SK-N-SH (cell line): ENCODE data around the gene TLNRD1. TPM values are rescaled to one million over a fixed set of nuclear protein-coding genes. Genes with fewer than 3 reads are reported as not detected.

Source experiments
- CTCF ChIA-PET: fragments of 300-600, 350-600 bp; formaldehyde crosslinking; extraction: SDS; loops from one replicate; lab custom pipeline; 2021; lab: Yijun Ruan, JAX
- POLR2A ChIA-PET: fragments of 350-600 bp; sonication (Branson Sonifier 250); formaldehyde crosslinking; extraction: SDS; loops from one replicate; lab custom pipeline; 2020; ENCODE audit warnings: antibody characterized with exemption, inconsistent platforms; lab: Yijun Ruan, JAX
- DNase-seq: peaks from one replicate; pipeline ENCODE4 v3.0.0; 2012
- H2AFZ ChIP-seq: fragments of 200-600 bp; sonication (generic); 2 replicates; pipeline ENCODE4 v1.8.1; 2016; ENCODE audit warnings: antibody characterized with exemption, mild to moderate bottlenecking, low read depth
- H3F3A ChIP-seq: fragments of 200-600 bp; sonication (generic); replicated peaks from 2 replicates; pipeline ENCODE3; 2016; ENCODE audit warnings: antibody characterized with exemption, mild to moderate bottlenecking; ENCODE audit not compliant: insufficient read depth
- H3K27ac ChIP-seq, 2 experiments: fragments of 200-500 bp in 1 of 2; fragments of 200-600 bp in 1 of 2; sonication (Bioruptor generic) in 1 of 2; sonication (generic), shearing (Covaris generic) in 1 of 2; 2 replicates each; pipeline versions ENCODE4 v1.5.1 to v1.6.1; 2014 to 2016; ENCODE audit warnings: low read depth in 2 of 2, inconsistent platforms in 1 of 2, low read length in 1 of 2, mild to moderate bottlenecking in 1 of 2, mixed read lengths in 1 of 2
- H3K27me3 ChIP-seq: fragments of 200-600 bp; sonication (generic), shearing (Covaris generic); 2 replicates; pipeline ENCODE4 v1.6.1; 2016; ENCODE audit warnings: mixed run types; ENCODE audit not compliant: insufficient read depth
- H3K36me3 ChIP-seq, 2 experiments: fragments of 200-500 bp in 1 of 2; fragments of 200-600 bp in 1 of 2; sonication (Bioruptor generic) in 1 of 2; sonication (generic) in 1 of 2; replicated peaks in 1 of 2; 2 replicates each; pipeline versions ENCODE3 to v1.5.1; 2014 to 2016; ENCODE audit warnings: low read length in 1 of 2, mild to moderate bottlenecking in 1 of 2; ENCODE audit not compliant: insufficient read depth in 2 of 2, control insufficient read depth in 1 of 2
- H3K4me1 ChIP-seq, 2 experiments: fragments of 200-500 bp in 1 of 2; fragments of 200-600 bp in 1 of 2; sonication (Bioruptor generic) in 1 of 2; sonication (generic), shearing (Covaris generic) in 1 of 2; 2 replicates each; pipeline versions ENCODE4 v1.5.1 to v1.6.1; 2014 to 2016; ENCODE audit warnings: low read depth in 1 of 2, low read length in 1 of 2, mixed run types in 1 of 2; ENCODE audit not compliant: insufficient read depth in 2 of 2, control insufficient read depth in 1 of 2
- H3K4me2 ChIP-seq: fragments of 200-600 bp; sonication (generic), shearing (Covaris generic); 2 replicates; pipeline ENCODE4 v1.6.1; 2017; ENCODE audit warnings: mixed run types
- H3K4me3 ChIP-seq, 2 experiments: fragments of 200-500 bp in 1 of 2; fragments of 200-600 bp in 1 of 2; sonication (Bioruptor generic) in 1 of 2; sonication (generic), shearing (Covaris generic) in 1 of 2; 2 replicates each; pipeline versions ENCODE4 v1.5.1 to v1.8.1; 2014 to 2016; ENCODE audit warnings: low read depth in 2 of 2, inconsistent platforms in 1 of 2, low read length in 1 of 2, mild to moderate bottlenecking in 1 of 2, mixed read lengths in 1 of 2, moderate library complexity in 1 of 2
- H3K79me2 ChIP-seq: fragments of 200-600 bp; sonication (generic); 2 replicates; pipeline ENCODE4 v1.8.1; 2017; ENCODE audit warnings: mild to moderate bottlenecking; ENCODE audit not compliant: insufficient read depth
- H3K9ac ChIP-seq: fragments of 200-600 bp; sonication (generic); 2 replicates; pipeline ENCODE4 v1.6.1; 2017; ENCODE audit warnings: mixed run types
- H3K9me2 ChIP-seq: fragments of 200-600 bp; sonication (generic); 2 replicates; pipeline ENCODE4 v1.6.1; 2017; ENCODE audit warnings: mixed run types
- H3K9me3 ChIP-seq: fragments of 200-600 bp; sonication (generic); 2 replicates; pipeline ENCODE4 v1.6.1; 2017; ENCODE audit warnings: mixed run types, mild to moderate bottlenecking, moderate library complexity
- H4K20me1 ChIP-seq: fragments of 200-600 bp; sonication (generic); 2 replicates; pipeline ENCODE4 v1.6.1; 2017; ENCODE audit warnings: mild to moderate bottlenecking, mixed run types; ENCODE audit not compliant: insufficient read depth
- EP300 ChIP-seq, 2 experiments: IDR thresholded peaks; 2 replicates each; pipeline versions ENCODE4 v1.4.0 to v1.6.1; 2012; ENCODE audit warnings: borderline replicate concordance in 1 of 2, low read depth in 1 of 2, low read length in 1 of 2
- EZH2phosphoT487 ChIP-seq: fragments of 200-600 bp; sonication (generic); IDR thresholded peaks from 2 replicates; pipeline ENCODE4 v1.6.1; 2017; ENCODE audit warnings: low read depth, mixed run types, mild to moderate bottlenecking, antibody characterized with exemption, moderate library complexity, borderline replicate concordance
- FOSL2 ChIP-seq: IDR thresholded peaks from 2 replicates; pipeline ENCODE4 v1.4.0; 2012; ENCODE audit warnings: low read depth, mild to moderate bottlenecking, moderate library complexity, borderline replicate concordance
- FOXJ3 ChIP-seq: sonication (generic); formaldehyde crosslinking; IDR thresholded peaks from 2 replicates; pipeline ENCODE4 v1.5.1; 2020; ENCODE audit warnings: mild to moderate bottlenecking, missing genetic modification reagents
- FOXM1 ChIP-seq: IDR thresholded peaks from 2 replicates; pipeline ENCODE4 v1.4.0; 2012; ENCODE audit warnings: low read depth, mild to moderate bottlenecking
- GABPA ChIP-seq: IDR thresholded peaks from 2 replicates; pipeline ENCODE4 v1.4.0; 2012; ENCODE audit warnings: low read depth, mild to moderate bottlenecking
- IRF3 ChIP-seq: fragments of 150-350 bp; IDR thresholded peaks from 2 replicates; pipeline ENCODE4 v1.6.1; 2016; ENCODE audit warnings: mild to moderate bottlenecking, low read depth, low read length
- JUND ChIP-seq: IDR thresholded peaks from 2 replicates; pipeline ENCODE4 v1.4.0; 2012
- MEF2A ChIP-seq: IDR thresholded peaks from 2 replicates; pipeline ENCODE4 v1.4.0; 2012; ENCODE audit warnings: low read depth, borderline replicate concordance
- NFIC ChIP-seq: IDR thresholded peaks from 2 replicates; pipeline ENCODE4 v1.4.0; 2012; ENCODE audit warnings: borderline replicate concordance
- NRF1 ChIP-seq: IDR thresholded peaks from 2 replicates; pipeline ENCODE4 v1.6.1; 2012; ENCODE audit warnings: low read depth, mild to moderate bottlenecking, low read length
- PBX3 ChIP-seq: IDR thresholded peaks from 2 replicates; pipeline ENCODE4; 2012
- RAD21 ChIP-seq: IDR thresholded peaks from 2 replicates; pipeline ENCODE4 v1.6.1; 2012; ENCODE audit warnings: mild to moderate bottlenecking, low read length
- RFX5 ChIP-seq: IDR thresholded peaks from 2 replicates; pipeline ENCODE4 v1.6.1; 2012; ENCODE audit warnings: mild to moderate bottlenecking, improper control_type of control experiment, low read length
- RXRA ChIP-seq: IDR thresholded peaks from 2 replicates; pipeline ENCODE4 v1.4.0; 2012; ENCODE audit warnings: low read depth, mild to moderate bottlenecking, borderline replicate concordance
- SIN3A ChIP-seq: IDR thresholded peaks from 2 replicates; pipeline ENCODE4 v1.6.1; 2012; ENCODE audit warnings: low read depth, mild to moderate bottlenecking, low read length, moderate library complexity, borderline replicate concordance
- SMC3 ChIP-seq: IDR thresholded peaks from 2 replicates; pipeline ENCODE4 v1.6.1; 2012; ENCODE audit warnings: low read depth, low read length, improper control_type of control experiment
- TCF12 ChIP-seq: IDR thresholded peaks from 2 replicates; pipeline ENCODE4 v1.4.0; 2012
- YY1 ChIP-seq: IDR thresholded peaks from 2 replicates; pipeline ENCODE4 v1.4.0; 2012; ENCODE audit warnings: low read depth, mild to moderate bottlenecking
- WGBS: methylation state at CpG from one replicate; pipeline ENCODE4 v1.1.6; 2017; ENCODE audit warnings: low lambda C conversion rate; 5-methylcytosine and 5-hydroxymethylcytosine counted together
- polyA plus RNA-seq, 3 experiments: library from polyadenylated mRNA; depleted of rRNA; stranded (reverse); fragments of >200 nt; gene quantifications; 2 replicates each; pipeline ENCODE4 v1.2.3, GENCODE V29; 2012
- TF ChIP-seq, protein P1 (sequence below): IDR thresholded peaks from 2 replicates; pipeline ENCODE4 v1.4.0; 2012; ENCODE audit warnings: low read depth, borderline replicate concordance
- TF ChIP-seq, protein P2 (sequence below): fragments of 200-600 bp; sonication (generic); IDR thresholded peaks from 2 replicates; pipeline ENCODE4 v1.6.1; 2017; ENCODE audit warnings: antibody characterized with exemption, mild to moderate bottlenecking, moderate library complexity

TLNRD1 gene
- polyA plus RNA-seq, 1 of the 3 experiments (the other 2 are of a cell fraction): 5.0 TPM

GRCh38 chr15:81038975-81039607 lies 38.4 kb downstream of the TLNRD1 start:
- Histone ChIP-seq H3K9me2 (no peaks in the 10 kb centered on the region), H3K4me3 (no peak overlapping the region), H3K9me3 (no peaks in the 10 kb centered on the region), H3K27ac (no peak overlapping the region), H3F3A (no peaks in the 10 kb centered on the region), H3K79me2 (no peaks in the 10 kb centered on the region), H3K9ac (no peak overlapping the region), H4K20me1 (no peaks in the 10 kb centered on the region), H2AFZ (no peak overlapping the region), H3K27me3 (no peaks in the 10 kb centered on the region), H3K4me1 (no peaks in the 10 kb centered on the region), H3K4me2 (no peak overlapping the region), H3K36me3 (no peaks in the 10 kb centered on the region)
- ChIA-PET CTCF (interaction anchor here (1.6 kb wide), 1 partner anchor 226 kb away, joined by 6 read pairs; no protein-coding TSS in a partner anchor), POLR2A (no interaction called here)
- 52% methylated on average over 4 of the region's 4 CpGs for whole genome bisulfite sequencing
- DNase-seq: no peak
- TF ChIP-seq SMC3: no peak
- TF ChIP-seq, protein P1, sequence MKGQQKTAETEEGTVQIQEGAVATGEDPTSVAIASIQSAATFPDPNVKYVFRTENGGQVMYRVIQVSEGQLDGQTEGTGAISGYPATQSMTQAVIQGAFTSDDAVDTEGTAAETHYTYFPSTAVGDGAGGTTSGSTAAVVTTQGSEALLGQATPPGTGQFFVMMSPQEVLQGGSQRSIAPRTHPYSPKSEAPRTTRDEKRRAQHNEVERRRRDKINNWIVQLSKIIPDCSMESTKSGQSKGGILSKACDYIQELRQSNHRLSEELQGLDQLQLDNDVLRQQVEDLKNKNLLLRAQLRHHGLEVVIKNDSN: no peak
- no peak for TF ChIP-seq FOXM1
- no peak for TF ChIP-seq GABPA
- TF ChIP-seq FOXJ3 (CRISPR knock-in tag): no peak
- no peak for TF ChIP-seq RAD21
- TF ChIP-seq NRF1: no peak
- TF ChIP-seq RXRA: no peak
- no peak for TF ChIP-seq PBX3
- no peak for TF ChIP-seq YY1
- TF ChIP-seq EP300 (IDR thresholded peaks at IDR 0.05; ENCODE audit: borderline replicate concordance in 1 of 2, low read depth in 1 of 2, low read length in 1 of 2): no peak
- no peak for TF ChIP-seq FOSL2
- TF ChIP-seq SIN3A: no peak
- no peak for TF ChIP-seq NFIC

DNA sequence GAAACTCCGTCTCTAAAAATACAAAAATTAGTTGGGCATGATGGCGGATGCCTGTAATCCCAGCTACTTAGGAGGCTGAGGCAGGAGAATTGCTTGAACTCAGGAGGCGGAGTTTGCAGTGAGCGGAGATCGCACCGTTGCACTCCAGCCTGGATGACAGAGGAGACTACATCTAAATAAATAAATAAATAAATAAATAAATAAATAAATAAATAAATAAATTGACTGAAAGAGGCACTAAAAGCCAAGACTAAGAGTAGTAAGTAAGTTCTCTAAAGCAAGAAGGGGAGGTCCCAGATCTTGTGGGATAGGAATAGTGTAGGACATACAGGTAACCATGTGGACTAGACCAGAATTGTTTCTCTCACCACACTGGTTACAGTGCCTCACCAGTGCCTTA lies 40.0 kb downstream of the TLNRD1 start:
- ChIA-PET CTCF (no interaction called here), POLR2A (no interaction called here)
- WGBS: 82% methylated on average over 6 of the region's 6 CpGs
- no peak for DNase-seq
- Histone ChIP-seq H3K9me2 (no peaks in the 10 kb centered on the region), H3K4me2 (no peak overlapping the region), H3K9me3 (no peaks in the 10 kb centered on the region), H3K27ac (no peak overlapping the region), H3F3A (no peaks in the 10 kb centered on the region), H3K79me2 (no peaks in the 10 kb centered on the region), H3K4me3 (no peak overlapping the region), H3K27me3 (no peaks in the 10 kb centered on the region), H3K4me1 (no peaks in the 10 kb centered on the region), H4K20me1 (no peaks in the 10 kb centered on the region), H3K9ac (no peak overlapping the region), H3K36me3 (no peaks in the 10 kb centered on the region), H2AFZ (no peak overlapping the region)
- TF ChIP-seq IRF3: no peak
- TF ChIP-seq, protein P2, sequence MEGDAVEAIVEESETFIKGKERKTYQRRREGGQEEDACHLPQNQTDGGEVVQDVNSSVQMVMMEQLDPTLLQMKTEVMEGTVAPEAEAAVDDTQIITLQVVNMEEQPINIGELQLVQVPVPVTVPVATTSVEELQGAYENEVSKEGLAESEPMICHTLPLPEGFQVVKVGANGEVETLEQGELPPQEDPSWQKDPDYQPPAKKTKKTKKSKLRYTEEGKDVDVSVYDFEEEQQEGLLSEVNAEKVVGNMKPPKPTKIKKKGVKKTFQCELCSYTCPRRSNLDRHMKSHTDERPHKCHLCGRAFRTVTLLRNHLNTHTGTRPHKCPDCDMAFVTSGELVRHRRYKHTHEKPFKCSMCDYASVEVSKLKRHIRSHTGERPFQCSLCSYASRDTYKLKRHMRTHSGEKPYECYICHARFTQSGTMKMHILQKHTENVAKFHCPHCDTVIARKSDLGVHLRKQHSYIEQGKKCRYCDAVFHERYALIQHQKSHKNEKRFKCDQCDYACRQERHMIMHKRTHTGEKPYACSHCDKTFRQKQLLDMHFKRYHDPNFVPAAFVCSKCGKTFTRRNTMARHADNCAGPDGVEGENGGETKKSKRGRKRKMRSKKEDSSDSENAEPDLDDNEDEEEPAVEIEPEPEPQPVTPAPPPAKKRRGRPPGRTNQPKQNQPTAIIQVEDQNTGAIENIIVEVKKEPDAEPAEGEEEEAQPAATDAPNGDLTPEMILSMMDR: no peak
- no peak for TF ChIP-seq JUND
- no peak for TF ChIP-seq EZH2phosphoT487
- TF ChIP-seq RXRA: no peak
- TF ChIP-seq NRF1: no peak
- TF ChIP-seq RFX5: no peak
- no peak for TF ChIP-seq PBX3
- TF ChIP-seq MEF2A: no peak
- no peak for TF ChIP-seq TCF12
- no peak for TF ChIP-seq SIN3A
